Ectodermal cell (in vitro differentiated cells): ENCODE data around the gene FOXQ1.
"Not testable (repeated sequence)": the region's sequence is repeated elsewhere in the genome, so short reads cannot be mapped to it uniquely, and the experiment has no call there.

Experiments
- H3K27ac ChIP-seq: 2 replicates; pipeline ENCODE4 v1.7.0; 2013; ENCODE audit warnings: mild to moderate bottlenecking, low read depth, low read length; ENCODE audit not compliant: insufficient read depth, poor library complexity, severe bottlenecking
- H3K27me3 ChIP-seq: 2 replicates; pipeline ENCODE4 v1.7.0; 2013; ENCODE audit warnings: mild to moderate bottlenecking, low read length; ENCODE audit not compliant: insufficient read depth, control insufficient read depth, poor library complexity, severe bottlenecking
- H3K36me3 ChIP-seq: one replicate; pipeline ENCODE4 v1.7.0; 2013; ENCODE audit warnings: low read length; ENCODE audit not compliant: control insufficient read depth, insufficient read depth
- H3K4me1 ChIP-seq: one replicate; pipeline ENCODE4 v1.7.0; 2013; ENCODE audit warnings: low read length; ENCODE audit not compliant: control insufficient read depth, insufficient read depth
- H3K4me3 ChIP-seq: 2 replicates; pipeline ENCODE4 v1.7.0; 2013; ENCODE audit warnings: low read depth, low read length, control low read depth; ENCODE audit not compliant: insufficient read depth
- H3K9me3 ChIP-seq: 2 replicates; pipeline ENCODE4 v1.7.0; 2013; ENCODE audit warnings: mild to moderate bottlenecking, low read length, moderate library complexity; ENCODE audit not compliant: control insufficient read depth
- WGBS, 2 experiments: methylation state at CpG; one replicate each; pipeline ENCODE4 v1.1.7; 2013; ENCODE audit warnings: missing lambda C conversion rate in 2 of 2; 5-methylcytosine and 5-hydroxymethylcytosine counted together

The FOXQ1 gene

DNA sequence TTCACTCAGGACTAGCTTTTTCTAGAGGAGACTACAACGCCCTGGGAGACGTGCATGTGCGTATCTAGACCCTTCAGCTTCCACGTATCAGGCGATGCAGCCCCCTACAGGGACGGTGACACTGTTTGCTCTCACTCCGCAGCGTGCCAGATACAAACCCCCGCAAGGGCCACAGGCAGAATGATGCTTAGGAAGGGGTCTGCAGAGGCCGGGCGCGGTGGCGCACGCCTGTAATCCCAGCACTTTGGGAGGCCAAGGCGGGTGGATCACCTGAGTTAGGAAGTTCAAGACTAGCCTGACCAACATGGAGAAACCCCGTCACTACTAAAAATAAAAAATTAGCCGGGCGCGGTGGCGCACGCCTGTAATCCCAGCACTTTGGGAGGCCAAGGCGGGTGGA lies 6.7 kb downstream of the FOXQ1 start:
- not testable (repeated sequence) for H3K4me1 ChIP-seq, H3K9me3 ChIP-seq, H3K36me3 ChIP-seq, H3K4me3 ChIP-seq, H3K27ac ChIP-seq
- 85 to 86% methylated on average over 14 of the region's 22 CpGs for WGBS, 2 experiments
- H3K27me3 ChIP-seq = peaks cover 32% of the 10 kb centered on the region

DNA sequence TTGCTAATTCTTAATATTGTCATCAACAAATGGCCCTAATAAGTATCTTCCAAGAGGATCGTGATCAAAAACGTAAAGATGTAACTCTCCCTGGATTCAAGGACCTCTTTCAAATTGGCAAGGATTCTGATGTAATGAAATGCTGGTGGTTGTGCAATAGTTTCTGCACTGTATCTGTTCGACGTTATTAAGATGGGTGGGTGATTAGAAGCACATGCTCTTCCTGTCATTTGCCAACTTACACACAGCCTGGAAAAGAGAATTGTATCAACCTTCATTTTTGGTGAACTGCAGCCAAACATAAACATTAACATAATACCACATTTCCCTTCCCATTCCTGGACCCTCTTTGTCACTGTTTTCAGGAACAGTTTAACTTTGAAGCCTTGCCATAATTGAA lies 9.8 kb downstream of the FOXQ1 start:
- H3K27ac ChIP-seq = no peak overlapping the region
- no peaks in the 10 kb centered on the region for H3K9me3 ChIP-seq
- WGBS, 2 experiments = 69 to 75% methylated on average over 4 of the region's 4 CpGs
- H3K4me1 ChIP-seq = no peaks in the 10 kb centered on the region
- H3K4me3 ChIP-seq = no peak overlapping the region
- no peaks in the 10 kb centered on the region for H3K36me3 ChIP-seq
- peaks cover under 1% of the 10 kb centered on the region for H3K27me3 ChIP-seq

DNA sequence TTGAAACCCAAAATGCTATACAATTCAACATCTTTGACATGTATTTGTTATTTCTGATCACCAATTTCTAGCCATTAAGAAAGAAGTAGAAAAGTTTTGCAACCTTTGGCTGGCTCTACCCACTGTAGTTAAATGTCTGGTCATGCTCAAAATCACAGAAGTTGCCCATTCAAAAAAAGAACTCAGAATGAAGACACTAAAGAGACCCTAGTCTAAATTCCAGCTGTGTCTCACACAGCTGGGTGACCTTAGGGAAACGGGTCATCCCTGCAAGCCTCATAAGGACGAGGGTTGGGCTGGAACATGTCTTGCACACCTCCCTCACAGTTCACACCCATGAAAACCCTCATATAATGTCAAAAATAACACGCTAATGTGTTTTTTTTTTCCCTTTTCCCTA lies 10.3 kb downstream of the FOXQ1 start:
- Histone ChIP-seq H3K4me1 (no peaks in the 10 kb centered on the region), H3K36me3 (no peaks in the 10 kb centered on the region), H3K27me3 (no peaks in the 10 kb centered on the region), H3K4me3 (no peak overlapping the region), H3K27ac (no peak overlapping the region), H3K9me3 (no peaks in the 10 kb centered on the region)
- 88% methylated on average over 3 of the region's 3 CpGs for WGBS, 2 experiments

DNA sequence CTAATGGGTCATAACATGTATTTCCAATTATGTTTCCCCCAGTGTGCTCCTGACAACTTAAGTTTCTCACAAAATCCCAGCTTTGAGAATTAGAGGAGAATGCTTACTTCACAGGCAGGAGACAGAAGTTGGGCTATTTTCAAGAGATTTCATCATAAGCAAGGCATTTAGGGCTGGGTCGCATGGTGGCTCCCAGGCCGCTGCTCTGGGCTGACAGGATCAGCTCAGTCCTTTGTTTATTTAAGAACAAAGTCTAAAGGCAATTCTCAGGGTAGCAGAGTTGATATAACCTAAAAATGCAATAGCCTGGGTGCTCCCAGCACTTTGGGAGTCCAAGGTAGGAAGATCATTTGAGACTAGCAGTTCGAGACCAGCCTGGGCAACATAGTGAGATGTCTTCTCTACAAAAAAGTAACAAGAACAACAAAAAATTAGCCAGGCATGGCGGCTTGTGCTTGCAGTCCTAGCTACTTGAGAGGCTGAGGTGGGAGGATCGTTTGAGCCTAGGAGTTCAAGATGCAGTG lies 10.9 kb downstream of the FOXQ1 start:
- no peaks in the 10 kb centered on the region for H3K4me1 ChIP-seq
- no peaks in the 10 kb centered on the region for H3K9me3 ChIP-seq
- 88 to 92% methylated on average over 5 of the region's 5 CpGs for WGBS, 2 experiments
- no peaks in the 10 kb centered on the region for H3K36me3 ChIP-seq
- H3K4me3 ChIP-seq = no peak overlapping the region
- no peaks in the 10 kb centered on the region for H3K27me3 ChIP-seq
- H3K27ac ChIP-seq = no peak overlapping the region

DNA sequence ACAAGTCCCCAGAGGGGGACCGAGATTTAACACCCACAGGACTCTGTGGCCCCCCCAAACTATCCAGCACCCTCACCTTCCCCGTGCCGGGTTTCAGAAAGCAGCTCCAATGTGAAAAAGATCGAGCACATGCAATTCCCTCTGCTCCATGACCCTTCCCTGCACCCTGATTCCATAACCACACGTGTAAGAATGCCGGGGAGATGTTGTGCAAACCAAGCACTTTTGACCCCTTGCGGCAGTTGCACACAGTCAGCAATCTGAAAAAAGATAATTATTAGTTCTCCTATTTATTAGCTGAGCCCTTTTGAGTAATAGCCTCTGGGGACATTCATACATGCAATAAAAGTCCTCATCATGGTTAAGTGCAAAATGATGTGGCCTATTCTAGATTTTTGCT lies 13.0 kb downstream of the FOXQ1 start:
- Histone ChIP-seq H3K36me3 (no peaks in the 10 kb centered on the region), H3K4me3 (no peak overlapping the region), H3K4me1 (no peaks in the 10 kb centered on the region), H3K9me3 (no peaks in the 10 kb centered on the region), H3K27ac (no peak overlapping the region), H3K27me3 (no peaks in the 10 kb centered on the region)
- 93 to 95% methylated on average over 7 of the region's 7 CpGs for WGBS, 2 experiments

DNA sequence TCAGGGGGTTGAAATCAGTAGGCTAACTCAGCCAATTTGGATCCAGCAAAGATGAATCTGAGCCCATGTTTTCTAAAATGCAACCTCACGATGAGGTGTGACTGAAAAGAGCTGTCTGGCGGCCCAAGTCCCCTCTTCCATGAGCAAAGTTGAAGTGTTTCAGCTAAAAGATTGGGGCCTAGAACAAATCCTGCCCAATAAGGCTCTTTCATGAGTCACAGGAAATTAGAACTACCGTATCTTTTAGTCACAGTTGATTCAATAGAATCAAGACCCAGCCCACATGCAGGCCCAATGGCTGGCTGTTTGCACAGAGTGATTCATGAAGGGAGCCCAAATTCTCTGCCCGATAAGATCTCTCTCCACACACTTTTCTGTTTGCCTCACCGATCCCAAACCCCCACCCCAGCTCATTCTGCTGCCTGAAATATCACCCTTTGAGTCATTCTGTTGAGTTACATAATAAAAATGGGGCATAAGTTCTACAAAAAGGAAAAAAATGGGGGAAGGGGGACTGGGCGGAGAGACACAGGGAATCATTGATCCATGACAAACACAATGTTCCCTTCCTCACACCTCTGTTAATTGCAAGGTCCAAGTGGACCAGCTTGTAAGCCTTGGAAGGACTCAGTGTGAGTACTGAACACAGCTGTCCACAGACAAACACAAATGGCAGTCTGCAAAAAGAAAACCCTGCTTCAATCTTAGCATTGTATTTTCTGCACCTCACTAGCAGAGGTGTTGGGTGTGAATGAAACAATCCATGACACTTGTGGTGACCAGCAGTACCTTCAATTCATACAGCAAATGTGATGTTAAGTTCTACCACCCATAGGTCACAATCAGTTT lies 13.8 kb downstream of the FOXQ1 start:
- H3K9me3 ChIP-seq = no peaks in the 10 kb centered on the region
- 88 to 96% methylated on average over 6 of the region's 6 CpGs for WGBS, 2 experiments
- H3K4me1 ChIP-seq = no peaks in the 10 kb centered on the region
- no peaks in the 10 kb centered on the region for H3K27me3 ChIP-seq
- no peaks in the 10 kb centered on the region for H3K36me3 ChIP-seq
- no peak overlapping the region for H3K4me3 ChIP-seq
- H3K27ac ChIP-seq = no peak overlapping the region

DNA sequence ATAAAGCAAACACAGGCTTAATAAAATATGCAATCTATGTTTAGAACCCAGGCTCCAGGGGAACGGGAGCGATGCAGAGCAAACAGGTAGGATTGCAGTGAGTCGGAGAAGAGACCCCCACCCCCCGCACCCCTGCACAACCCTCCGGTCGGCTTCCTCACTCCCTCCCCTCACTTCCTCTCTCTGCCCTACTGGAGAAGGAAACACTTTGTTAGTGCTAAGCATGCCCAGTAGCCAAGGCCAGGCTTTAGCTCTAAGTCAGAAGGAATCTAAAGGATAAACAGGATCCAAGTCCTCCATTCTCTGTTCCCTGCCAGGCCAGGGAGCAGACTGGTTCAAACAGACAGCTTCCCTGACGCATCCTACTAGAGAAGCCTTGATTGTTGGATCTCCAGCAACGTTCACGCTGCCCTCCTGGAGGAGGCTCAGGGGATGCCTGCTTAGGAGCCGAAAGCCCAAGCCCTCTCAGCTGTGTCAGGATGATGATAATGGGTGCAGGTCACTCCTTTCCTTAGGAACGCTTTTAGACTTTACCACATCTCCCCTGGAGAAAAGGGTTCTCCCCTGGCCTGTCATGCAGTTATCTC lies 14.7 kb downstream of the FOXQ1 start:
- Histone ChIP-seq H3K4me1 (no peaks in the 10 kb centered on the region), H3K4me3 (no peak overlapping the region), H3K27ac (no peak overlapping the region)

DNA sequence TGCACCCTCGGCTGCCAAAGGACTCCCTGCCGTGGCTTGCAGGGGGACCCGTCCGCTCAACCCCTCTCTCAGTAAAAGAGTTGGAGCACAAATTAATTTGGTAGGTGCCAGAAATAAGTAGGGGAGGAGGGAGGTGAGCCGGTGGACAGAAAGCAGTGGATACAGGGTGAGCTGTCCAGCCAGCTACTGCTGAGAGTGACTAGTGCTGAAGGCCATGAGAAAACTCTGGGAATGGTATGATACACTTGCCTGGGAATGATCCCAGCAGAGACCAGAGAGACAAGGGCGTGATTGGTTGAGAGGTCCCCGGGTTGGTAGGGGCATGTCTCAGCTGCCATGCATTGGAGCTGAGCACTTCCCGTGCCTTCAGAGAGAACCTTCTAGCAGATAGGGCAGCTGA lies 15.7 kb downstream of the FOXQ1 start:
- H3K27me3 ChIP-seq = no peaks in the 10 kb centered on the region
- no peaks in the 10 kb centered on the region for H3K4me1 ChIP-seq
- 90 to 93% methylated on average over 8 of the region's 8 CpGs for WGBS, 2 experiments
- no peak overlapping the region for H3K27ac ChIP-seq
- H3K9me3 ChIP-seq = no peaks in the 10 kb centered on the region
- H3K4me3 ChIP-seq = no peak overlapping the region
- no peaks in the 10 kb centered on the region for H3K36me3 ChIP-seq

More for the DNA sequence above, 14.7 kb downstream of the FOXQ1 start:
- no peaks in the 10 kb centered on the region for H3K27me3 ChIP-seq
- no peaks in the 10 kb centered on the region for H3K9me3 ChIP-seq
- no peaks in the 10 kb centered on the region for H3K36me3 ChIP-seq
- WGBS, 2 experiments = 88 to 91% methylated on average over 11 of the region's 11 CpGs

DNA sequence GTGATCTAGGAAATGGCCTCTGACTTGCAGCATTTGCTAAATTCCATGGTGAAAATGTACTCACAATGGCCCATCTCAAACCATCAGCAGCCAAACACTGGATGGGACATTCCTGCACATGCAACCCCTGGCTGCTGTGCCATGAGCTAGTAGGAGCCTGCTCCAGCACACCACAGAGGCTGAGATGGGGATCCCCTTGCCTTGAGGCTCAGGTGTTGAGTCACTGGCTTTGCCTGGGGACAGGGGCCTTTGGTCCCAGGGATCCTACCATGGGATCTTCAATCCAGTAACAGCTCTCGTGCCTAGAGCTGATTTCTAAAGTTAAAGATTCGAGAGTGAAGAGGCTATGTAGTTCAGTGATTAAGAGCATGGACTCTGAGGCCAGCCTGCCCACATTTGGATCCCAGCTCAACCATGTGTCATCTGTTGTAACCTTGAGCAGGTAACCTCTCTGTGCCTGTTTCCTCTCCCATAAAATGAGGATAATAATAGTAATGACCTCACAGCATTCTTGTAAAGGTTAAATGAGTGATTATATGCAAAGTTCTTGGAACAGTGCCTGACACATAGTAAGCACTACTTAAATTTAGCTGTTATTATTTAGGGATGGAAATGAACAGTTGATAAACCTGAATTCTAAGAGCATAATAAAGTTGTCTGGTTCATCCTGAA lies 16.4 kb downstream of the FOXQ1 start:
- Histone ChIP-seq H3K4me1 (no peaks in the 10 kb centered on the region), H3K27ac (no peak overlapping the region), H3K36me3 (no peaks in the 10 kb centered on the region), H3K9me3 (no peaks in the 10 kb centered on the region), H3K27me3 (no peaks in the 10 kb centered on the region), H3K4me3 (no peak overlapping the region)
- 91 to 93% methylated on average over 2 of the region's 2 CpGs for WGBS, 2 experiments

DNA sequence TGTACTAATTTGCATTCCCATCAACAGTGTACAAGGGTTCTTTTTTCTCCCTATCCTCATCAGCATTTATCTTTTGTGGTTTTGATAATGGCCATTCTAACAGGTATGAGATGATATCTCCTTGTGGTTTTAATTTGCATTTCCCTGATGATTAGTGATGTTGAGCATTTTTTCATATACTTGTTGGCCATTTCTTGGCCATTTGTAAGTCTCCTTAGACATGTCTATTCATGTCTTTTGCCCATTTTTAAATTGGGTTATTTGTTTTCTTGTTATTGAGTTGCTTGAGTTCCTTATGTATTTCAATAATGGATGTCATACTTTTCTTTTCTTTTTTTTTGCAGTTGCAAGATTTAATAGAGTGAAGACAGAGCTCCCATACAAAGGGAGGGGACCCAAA lies 17.8 kb downstream of the FOXQ1 start:
- Histone ChIP-seq H3K9me3 (no peaks in the 10 kb centered on the region), H3K27ac (no peak overlapping the region), H3K36me3 (no peaks in the 10 kb centered on the region), H3K4me3 (no peak overlapping the region), H3K27me3 (no peaks in the 10 kb centered on the region), H3K4me1 (no peaks in the 10 kb centered on the region)
